Mucosa of gallbladder (tissue), 1 donor: Measurements from ENCODE around the gene IL1RL1. TPM values are rescaled to one million over a fixed set of nuclear protein-coding genes. Genes with fewer than 3 reads are reported as not detected.

Experiments used
- DNase-seq: peaks from one replicate; pipeline ENCODE4 v3.0.0-alpha.2; 2020; ENCODE audit warnings: low spot score
- total RNA-seq: library from RNA; stranded (reverse); gene quantifications from one replicate; pipeline ENCODE4 v1.2.1, GENCODE V29; 2021
- donor health status: DM: no; HTN: no; CAD: no.

IL1RL1 gene
- total RNA-seq: 8.7 TPM

DNA sequence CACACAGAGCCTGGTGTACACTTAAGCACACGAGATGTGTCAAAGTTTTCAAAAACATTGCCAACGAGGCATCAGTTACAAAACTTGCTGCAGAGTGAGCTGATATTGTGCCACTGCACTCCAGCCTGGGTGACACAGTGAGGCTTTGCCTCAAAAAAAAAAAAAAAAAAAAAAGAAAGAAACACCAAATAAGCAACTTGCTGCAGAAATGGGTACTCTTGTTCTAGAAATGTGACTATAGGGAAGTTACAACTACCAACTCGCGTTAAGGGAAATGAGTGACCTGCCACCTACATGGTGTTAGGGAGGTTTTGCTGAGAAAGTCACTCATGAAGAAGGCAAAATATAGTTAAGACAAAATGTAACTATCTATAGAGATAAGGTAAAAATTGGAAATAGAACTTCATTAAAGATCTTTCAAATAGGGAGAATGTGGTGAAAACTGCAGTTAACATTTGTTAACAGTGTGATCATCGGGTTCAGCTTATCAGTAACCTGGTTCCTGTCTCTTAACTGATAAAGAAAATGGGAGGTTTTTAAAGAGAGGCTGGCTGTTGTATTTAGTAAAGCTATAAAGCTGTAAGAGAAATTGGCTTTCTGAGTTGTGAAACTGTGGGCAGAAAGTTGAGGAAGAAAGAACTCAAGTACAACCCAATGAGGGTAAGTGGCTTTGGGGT lies at the start of gene IL1RL1:
TSS of gene IL1RL1 (plus strand) at position 600 of the 677 bp plus-strand sequence. CDS start 26,702 bp downstream, outside the sequence.
- no peak for DNase-seq

DNA sequence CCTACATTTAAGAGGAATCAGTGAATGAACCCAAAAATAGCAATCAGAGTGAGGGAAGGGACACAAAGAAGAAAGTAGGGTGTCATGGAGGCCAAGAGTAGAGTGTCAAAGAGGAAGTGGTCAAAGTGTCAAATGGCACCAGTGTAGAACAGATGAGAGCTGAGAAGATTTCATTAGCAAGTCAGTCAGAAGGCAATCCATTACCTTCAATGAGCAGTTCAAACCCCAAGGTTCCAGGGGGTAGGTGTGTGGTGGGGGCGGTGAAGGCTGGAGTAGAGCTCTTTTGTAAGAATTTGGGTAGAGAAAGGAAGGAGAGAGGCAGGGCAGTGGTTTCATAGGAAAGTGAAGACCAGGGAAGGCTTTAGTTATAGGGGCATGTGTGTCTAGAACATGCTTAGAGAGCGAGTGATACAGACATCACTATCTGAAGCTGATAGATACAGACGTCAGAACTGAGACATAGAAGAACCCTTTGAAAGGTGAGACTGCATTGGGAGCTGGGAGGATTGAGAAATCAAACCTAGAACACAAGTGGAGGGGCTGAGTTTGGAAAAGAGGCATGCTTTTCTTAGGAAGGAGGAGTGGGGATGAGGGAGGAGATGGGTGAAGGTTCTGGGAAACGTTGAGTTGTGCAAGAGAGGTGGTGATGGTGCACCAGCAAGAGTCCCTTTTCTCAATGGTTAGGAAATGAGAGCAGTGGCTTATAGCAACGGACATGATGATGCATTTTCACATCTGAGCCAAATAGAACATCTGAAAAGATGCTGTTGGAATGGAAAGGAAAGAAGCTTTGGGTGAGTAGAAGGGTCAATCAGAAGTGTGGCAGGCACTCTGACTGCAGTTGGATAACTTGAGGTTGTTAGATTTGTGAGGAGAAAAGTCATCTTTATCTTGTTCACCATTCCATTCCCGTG lies 48.9 kb upstream of the IL1RL1 start:
- no peak for DNase-seq

DNA sequence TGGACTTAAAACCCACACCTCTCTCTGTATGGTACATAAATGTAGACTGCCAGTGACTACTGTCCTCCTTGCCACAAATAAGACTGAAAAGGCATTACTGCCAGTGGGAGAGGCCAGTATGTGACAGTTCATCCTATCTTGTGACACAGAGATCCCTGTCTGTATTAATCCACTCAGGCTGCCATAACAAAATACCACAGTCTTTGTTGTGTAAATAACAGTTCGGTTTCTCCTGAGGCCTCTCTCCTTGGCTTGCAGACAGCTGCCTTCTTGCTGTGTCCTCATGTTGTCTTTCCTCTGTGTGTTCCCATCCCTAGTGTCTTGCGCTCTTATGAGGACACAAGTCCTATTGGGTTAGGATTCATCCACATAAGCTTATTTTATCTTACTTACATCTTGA lies 46.4 kb upstream of the IL1RL1 start:
- no peak for DNase-seq

DNA sequence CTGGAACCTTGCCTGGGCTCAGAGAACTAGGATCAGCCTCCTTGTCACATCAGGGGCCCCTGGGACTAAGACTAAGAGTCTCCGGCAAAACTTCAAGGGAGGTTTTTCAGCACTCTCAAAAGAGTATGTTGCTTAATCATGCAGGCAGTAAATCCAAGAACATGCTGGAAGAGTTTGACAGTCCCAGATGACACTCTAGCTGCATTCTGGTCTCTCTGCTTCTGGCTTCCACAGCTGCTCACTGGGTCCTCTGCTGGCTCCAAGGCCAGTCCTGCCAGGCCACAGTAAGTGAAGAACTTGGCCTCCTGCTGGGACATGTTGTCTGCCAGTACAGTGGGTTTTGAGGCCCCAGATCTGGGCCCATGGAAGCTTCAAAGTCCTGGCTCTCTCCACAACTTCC lies 45.2 kb upstream of the IL1RL1 start:
- DNase-seq: no peak

DNA sequence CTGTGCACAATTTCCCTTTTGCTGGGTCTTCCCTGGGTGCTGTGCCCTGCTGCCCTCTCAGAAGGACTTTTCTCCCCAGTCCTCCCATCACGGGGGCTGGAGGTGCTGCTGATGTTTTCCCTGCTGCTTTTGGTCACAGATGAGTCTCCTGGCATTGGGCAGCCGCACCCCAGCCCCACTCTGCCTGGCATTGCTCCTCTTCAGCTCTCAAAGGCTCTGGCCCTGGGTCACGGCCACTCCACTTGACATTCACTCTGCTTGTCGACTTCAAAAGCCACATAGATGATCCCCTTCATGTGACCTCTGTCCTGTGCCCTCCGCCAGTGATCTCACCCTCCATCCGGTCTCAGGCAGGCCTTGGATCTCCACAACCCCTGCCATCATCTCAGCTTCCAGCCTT lies 43.6 kb upstream of the IL1RL1 start:
- no peak for DNase-seq

DNA sequence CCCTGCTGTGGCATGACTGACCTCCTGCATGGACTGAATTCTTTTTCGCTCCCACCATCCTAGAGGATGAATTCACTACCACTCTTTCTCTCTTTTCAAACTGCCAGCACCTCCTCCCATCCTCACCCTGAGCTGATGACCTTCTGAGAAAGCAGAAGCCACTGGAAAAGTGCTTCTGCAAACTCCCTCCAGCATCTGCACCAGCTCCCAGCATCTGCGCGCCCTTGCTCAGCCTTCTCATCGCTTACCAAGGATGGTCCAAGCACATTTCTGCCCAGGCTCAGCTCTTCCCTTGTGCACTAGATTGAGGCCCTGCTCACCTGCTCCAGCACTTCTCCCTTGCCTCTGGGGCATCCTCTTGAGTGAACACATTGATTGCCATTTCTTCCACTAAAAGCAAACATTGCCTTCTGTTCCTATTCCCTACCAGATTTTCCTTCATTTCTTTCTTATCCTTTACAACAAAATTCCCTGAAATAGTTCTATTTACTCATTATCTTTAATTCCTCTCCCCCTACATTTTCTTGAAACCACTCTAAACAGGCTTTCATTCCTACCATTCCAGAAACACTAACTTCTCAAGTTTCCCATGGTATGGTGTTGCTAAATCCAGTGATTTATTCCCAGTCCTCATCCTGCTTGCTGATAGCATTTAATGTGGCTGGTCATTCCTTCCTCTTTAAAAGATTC lies 42.7 kb upstream of the IL1RL1 start:
- no peak for DNase-seq

DNA sequence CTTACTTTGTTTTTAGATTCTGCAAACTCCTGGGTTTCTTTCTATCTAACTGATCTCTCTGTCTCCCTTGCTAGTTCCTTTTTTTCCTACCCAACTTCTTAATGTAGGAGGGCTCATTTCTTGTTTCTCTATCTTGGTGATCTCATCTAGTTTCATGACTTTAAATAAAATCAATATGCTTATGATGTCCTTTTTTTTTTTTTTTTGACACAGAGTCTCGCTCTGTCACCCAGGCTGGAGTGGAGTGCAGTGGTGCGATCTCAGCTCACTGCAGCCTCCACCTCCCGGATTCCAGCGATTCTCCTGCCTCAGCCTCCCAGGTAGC lies 42.2 kb upstream of the IL1RL1 start:
- DNase-seq: no peak

DNA sequence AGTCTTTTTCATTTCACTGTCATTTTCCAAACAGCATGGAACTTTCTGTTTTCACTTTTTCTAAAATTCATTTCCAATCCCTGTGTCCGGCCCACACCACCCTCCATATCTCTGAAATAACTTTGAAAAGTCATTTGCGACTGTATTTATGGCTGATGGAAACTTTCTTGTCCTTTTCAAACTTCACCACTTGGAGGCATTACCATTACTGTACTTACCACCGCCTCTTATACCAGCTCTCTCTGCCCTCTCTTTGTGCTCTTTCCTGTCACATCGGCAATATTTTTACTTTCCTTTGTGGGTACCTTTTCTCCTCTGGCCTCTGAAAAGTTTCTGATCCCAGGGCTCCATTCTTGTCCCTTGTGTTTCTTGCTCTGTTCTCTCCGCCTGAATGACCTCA lies 39.5 kb upstream of the IL1RL1 start:
- no peak for DNase-seq

DNA sequence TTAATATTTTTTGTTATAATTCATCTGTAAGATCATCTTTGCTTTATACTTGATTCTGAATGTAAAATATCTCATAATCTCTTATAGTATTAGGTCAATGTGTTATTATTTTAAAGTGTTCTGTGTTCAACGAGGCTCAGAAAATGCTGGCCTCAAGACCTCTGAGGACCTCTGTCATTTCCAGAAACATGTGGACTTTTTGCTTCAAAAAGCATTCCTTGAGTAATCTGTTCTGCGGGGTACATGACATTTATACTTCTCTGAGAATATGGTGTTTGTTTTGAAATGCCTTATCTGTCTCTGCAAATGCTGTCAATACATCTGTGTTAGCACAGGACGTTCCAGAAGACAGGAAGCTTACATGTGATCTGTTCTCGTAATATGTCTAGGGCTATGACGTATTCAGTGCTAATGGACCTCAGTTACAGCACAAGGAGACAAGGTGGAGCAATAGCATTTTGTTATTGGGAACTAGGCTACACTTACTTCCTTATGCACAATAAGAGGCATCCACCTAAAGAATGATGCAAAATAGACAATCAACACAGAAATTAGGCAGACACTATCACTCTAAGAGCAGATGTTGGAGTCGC lies 37.6 kb upstream of the IL1RL1 start:
- no peak for DNase-seq

DNA sequence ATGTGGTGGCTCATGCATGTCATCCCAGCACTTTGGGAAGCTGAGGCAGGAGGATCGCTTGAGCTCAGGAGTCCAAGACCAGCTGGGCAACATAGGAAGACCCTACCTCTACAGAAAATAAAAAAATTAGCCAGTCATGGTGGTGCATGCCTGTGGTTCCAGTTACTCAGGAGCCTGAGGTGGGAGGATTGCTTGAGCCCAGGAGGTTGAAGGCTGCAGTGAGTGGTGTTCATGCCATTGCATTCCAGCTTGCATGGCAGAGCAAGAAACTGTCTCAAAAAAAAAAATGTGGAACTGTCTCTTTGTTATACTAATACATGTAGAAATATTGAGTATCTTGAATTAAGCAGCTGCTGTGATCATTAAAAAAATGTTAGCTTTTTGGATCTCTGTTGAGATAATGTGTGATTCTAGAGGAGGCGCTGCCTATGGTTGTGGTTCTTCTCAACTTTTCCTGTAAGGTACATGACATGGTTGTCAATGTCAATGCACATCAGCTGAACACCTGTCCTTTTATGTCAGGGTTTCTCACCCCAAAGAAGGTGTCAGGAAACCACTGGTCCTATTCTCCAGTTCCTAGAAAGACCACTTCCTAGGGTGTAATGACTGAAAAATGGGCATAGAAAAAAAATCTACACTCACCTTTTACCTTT lies 34.7 kb upstream of the IL1RL1 start:
- no peak for DNase-seq

DNA sequence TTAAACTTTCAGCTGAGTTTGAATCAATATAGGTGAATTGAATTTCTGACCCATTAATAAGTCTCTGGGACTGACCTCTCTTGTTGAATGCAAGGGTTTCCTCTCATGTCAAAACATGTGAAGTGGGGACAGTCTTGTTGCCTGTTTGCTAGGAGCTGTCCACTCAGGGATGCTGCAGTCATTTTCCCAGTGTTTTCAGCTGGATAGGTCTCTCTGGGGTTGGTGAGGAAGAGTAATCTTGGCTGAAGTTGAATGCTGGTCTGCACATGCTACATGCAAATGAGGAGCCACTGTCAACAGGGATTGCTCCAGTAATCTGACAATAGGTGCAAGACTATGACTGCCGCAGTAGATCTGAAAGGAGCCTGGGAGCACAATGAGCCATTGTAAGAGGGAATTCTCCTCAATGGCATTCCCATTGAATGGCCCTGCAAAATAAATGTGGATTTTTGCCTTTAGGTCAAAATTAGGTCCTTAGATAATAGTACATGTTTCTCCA lies 34.1 kb upstream of the IL1RL1 start:
- DNase-seq: no peak

DNA sequence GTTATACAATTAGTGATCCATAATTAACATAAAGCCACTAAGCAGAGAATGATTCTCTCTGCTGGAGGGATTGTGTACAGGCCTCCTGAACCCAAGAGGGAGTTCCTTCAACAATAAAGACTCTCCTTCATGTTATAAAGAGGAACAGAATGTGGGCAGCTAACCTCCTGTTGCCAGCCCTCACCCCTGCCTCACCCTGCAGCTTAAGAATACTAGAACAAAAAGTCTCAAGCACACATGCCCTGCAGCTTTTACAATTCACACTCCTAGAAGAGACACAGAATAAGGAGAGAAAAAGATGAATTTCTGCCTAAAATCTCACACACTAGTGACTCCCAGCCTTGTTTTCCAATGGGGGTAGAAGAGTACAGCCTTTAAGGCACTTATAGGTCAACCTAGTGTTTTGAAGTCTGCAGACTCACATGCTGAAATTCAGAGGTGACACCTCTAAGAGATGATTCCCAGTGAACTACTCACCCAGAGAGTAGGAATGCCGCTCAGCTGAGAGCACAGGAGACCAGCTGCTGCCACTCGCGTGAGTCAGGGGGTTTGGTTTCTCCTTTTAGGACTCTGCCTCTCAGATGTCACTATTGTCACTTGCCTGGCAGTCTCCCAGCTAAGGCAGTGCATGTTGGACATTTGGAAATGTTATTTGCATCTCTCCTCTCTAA lies 32.5 kb upstream of the IL1RL1 start:
- no peak for DNase-seq

DNA sequence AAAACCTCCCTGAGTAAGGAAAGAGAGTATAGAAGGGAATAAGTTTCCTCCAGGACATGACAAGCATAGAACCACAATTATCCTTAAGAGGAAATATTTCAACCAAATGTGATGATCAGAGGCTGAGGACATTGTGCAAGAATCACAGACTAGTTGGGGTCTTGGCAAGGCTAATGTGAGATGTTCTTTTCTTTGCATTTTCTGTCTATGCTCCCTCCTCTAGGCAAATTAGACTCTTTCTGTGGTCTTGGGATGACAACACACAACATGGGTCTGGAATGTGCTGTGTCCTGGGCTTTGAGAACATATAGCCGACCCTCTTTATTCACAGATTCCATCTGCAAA lies 32.0 kb upstream of the IL1RL1 start:
- DNase-seq: no peak

DNA sequence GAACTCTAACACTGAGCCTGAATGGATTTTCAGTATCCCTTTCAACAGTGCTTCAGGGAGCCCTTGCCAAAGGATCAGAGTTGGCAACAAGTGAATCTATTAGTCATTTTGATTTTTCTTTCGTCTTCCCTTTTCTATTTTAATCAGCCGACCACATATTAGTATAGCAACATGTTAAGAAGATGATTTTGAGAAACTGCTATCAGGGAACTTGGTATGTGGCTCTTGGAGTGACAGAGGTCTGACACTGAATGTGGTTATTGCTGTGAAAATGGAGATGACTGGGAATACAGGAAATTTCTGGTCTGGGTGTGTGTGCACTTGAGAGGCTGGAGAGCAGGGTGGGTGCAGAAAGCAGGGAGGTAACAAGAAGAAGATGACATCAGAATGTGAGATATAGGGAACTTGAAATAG lies 28.7 kb upstream of the IL1RL1 start:
- no peak for DNase-seq

DNA sequence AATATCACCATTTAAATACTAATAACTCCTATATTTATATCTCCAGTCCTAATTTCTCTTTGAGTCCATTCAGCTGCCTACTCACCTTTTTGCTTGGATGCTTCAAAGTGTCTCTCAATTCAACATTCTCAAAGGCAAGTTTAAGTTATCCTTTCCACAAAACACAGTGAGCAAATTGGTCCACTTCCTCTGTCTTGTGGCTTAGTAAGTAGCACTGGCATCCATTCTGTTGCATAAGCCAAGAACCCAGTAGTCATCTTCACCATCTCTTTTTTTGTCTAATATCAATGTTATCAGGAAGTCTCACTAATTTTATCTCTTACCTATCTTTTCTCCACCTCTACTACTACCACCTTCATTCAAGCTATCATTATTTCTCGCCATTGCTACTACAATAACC lies 27.4 kb upstream of the IL1RL1 start:
- DNase-seq: no peak

DNA sequence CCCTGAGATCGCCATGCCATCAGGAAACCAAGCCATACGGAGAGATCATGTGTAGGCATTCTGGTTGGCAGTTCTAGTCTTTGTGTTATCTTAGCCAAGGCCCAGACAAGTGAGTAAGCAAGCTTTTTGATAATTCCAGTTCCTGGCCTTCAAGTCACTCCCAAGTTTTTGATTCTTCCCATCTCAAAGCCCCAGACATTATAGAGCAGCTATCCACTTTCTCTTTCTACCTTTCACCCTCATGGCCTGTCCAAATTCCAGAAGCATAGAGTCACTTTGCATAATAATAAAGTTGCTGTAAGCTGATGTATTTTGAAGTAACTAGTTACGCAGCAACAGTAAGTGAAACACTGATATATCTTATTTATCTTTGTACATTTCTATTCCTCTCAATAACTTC lies 26.8 kb upstream of the IL1RL1 start:
- no peak for DNase-seq

DNA sequence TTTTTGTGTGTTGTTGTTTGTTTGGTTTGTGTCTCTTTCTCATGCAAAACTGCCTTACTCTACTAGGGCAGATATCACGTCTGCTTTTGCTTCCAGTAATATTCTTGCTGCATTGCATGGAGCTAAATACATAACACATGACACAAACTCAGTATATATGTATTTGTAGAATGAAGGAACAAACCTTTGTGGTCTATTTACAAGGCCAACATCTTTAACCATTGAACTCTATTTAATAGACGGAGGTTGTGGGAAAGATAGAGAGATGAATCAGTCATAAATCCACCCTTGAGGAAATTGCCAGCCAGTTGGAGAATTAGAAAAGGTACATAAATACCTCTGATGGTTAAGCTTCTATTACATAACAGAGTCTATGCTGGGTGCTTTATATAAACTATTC lies 26.0 kb upstream of the IL1RL1 start:
- no peak for DNase-seq

DNA sequence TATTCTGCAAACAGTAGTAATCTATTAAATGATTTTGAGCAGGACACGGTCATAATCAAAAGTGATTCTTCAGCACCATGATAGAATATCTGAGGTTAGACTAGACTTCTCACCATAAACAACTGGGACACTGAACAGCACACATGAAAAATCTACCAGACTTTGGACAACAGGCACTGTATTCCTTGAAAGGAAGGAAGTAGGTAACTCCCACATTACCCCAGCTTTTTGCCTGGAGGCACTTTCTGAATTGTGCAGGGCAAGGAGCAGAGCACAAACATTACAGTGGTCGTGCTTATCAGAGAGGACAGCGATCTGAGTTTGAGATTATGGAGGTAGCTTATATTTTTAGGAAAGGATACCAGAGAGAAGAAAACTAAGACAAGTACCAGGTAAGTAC lies 25.3 kb upstream of the IL1RL1 start:
- DNase-seq: no peak

DNA sequence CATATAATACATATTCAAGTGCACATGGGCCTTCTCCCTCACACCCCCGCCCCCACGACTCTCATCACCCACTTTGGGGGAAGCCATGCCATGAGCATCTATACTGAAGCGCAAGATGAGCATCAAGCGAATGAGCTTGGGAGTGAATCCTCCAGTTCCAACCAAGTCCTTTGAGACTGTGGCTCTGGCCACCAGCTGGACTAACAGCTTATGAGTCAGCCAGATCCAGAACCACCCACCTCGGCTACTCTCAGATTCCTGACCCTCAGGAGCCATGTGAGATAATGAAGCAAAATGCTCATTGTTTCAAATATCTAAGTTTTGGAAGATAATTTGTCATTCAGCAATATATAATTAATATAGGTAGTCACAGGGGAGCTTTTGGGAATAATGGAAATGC lies 22.2 kb upstream of the IL1RL1 start:
- DNase-seq: no peak

DNA sequence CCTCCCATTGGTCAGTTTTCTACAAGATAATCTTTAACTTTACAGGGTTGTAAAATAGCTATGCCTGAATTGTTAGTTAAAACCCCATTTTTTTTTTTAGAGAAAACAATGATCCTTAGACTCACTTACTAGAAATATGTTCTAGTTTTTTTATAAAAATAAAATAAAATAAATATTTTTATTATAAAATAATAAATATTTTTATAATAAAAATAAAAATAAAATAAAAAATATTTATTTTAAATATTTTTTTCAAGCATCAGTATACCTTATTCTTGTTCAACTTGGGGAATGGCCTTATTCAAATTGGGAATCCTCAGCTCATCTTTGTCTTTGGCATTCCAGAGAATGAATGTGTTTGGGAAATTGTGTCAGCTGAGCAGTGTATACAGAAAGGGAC lies 20.8 kb upstream of the IL1RL1 start:
- DNase-seq: no peak
